Mesendoderm (in vitro differentiated cells): Measurements from ENCODE around the gene NKAIN4.

ENCODE experiments used
- DNase-seq: peaks from one replicate; pipeline ENCODE4 v3.0.0; 2013
- H2AK5ac ChIP-seq: 2 replicates; pipeline ENCODE4 v1.6.1; 2013; ENCODE audit warnings: low read length, inconsistent platforms
- H2BK120ac ChIP-seq: 2 replicates; pipeline ENCODE4 v1.6.1; 2013; ENCODE audit warnings: low read depth, mild to moderate bottlenecking, low read length, moderate library complexity, mixed read lengths
- H2BK15ac ChIP-seq: replicated peaks from 2 replicates; pipeline ENCODE4 v1.6.1; 2013; ENCODE audit warnings: low read depth, mild to moderate bottlenecking, moderate library complexity
- H2BK5ac ChIP-seq: 2 replicates; pipeline ENCODE4 v1.6.1; 2013; ENCODE audit warnings: low read length, inconsistent platforms
- H3K18ac ChIP-seq: 2 replicates; pipeline ENCODE4 v1.6.1; 2013; ENCODE audit warnings: mild to moderate bottlenecking, low read length, mixed read lengths
- H3K23ac ChIP-seq: one replicate; pipeline ENCODE4 v1.6.1; 2013; ENCODE audit warnings: low read length
- H3K27ac ChIP-seq: 2 replicates; pipeline ENCODE4 v1.5.1; 2013; ENCODE audit warnings: low read depth, mild to moderate bottlenecking, inconsistent platforms, low read length, moderate library complexity
- H3K27me3 ChIP-seq: 2 replicates; pipeline ENCODE4 v1.6.1; 2013; ENCODE audit warnings: low read length, control low read depth, mild to moderate bottlenecking, inconsistent platforms; ENCODE audit not compliant: insufficient read depth, poor library complexity
- H3K36me3 ChIP-seq: 2 replicates; pipeline ENCODE4 v1.6.1; 2013; ENCODE audit warnings: low read length, inconsistent platforms; ENCODE audit not compliant: control insufficient read depth, insufficient read depth
- H3K4ac ChIP-seq: one replicate; pipeline ENCODE4 v1.6.1; 2013; ENCODE audit warnings: low read depth, mild to moderate bottlenecking, low read length, moderate library complexity
- H3K4me1 ChIP-seq: 2 replicates; pipeline ENCODE4 v1.6.1; 2013; ENCODE audit warnings: low read depth, low read length, inconsistent platforms; ENCODE audit not compliant: control insufficient read depth
- H3K4me2 ChIP-seq: 2 replicates; pipeline ENCODE4 v1.6.1; 2013; ENCODE audit warnings: low read length
- H3K4me3 ChIP-seq: 2 replicates; pipeline ENCODE4 v1.5.1; 2013; ENCODE audit warnings: mild to moderate bottlenecking, low read length
- H3K56ac ChIP-seq: one replicate; pipeline ENCODE4 v1.6.1; 2013; ENCODE audit warnings: low read length
- H3K79me1 ChIP-seq: 2 replicates; pipeline ENCODE4 v1.6.1; 2013; ENCODE audit warnings: low read length, inconsistent platforms
- H3K79me2 ChIP-seq: 2 replicates; pipeline ENCODE4 v1.6.1; 2013; ENCODE audit warnings: mild to moderate bottlenecking, low read length; ENCODE audit not compliant: control insufficient read depth, insufficient read depth
- H3K9ac ChIP-seq: 2 replicates; pipeline ENCODE4 v1.6.1; 2013; ENCODE audit warnings: low read length, inconsistent platforms
- H4K5ac ChIP-seq: one replicate; pipeline ENCODE4 v1.6.1; 2013; ENCODE audit warnings: low read length
- H4K8ac ChIP-seq: one replicate; pipeline ENCODE4 v1.6.1; 2013; ENCODE audit warnings: low read depth, mild to moderate bottlenecking, control low read depth, low read length, moderate library complexity
- WGBS: extraction: QIAGEN DNeasy Blood & Tissue Kit; methylation state at CpG from one replicate; pipeline ENCODE4 v1.1.7; 2013; ENCODE audit warnings: low lambda C conversion rate, missing lambda C conversion rate; ENCODE audit not compliant: insufficient coverage; ENCODE audit errors: extremely low coverage; 5-methylcytosine and 5-hydroxymethylcytosine counted together

The NKAIN4 gene

DNA sequence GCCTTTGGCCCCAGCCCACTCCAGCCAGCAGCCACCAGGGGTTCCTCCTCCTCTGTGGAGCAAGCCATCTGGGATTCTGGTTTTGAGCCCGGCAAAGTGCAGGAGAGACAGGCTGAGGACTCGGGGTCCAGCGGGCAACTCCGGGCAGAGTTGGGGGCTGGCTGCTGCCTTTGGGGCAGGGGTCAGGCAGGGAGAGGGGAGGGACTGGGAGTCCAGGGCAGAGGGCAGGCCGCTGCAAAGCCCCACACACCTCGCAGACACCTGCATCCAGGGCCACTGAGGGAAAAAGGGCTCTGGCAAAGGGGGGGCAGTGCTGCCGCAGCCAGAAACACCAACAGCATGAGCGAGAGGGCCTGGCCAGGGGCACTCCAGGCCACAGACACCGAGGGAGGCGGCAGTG is 9.8 kb downstream of the NKAIN4 start:
- no peaks in the 10 kb centered on the region for H3K79me1 ChIP-seq
- H3K56ac ChIP-seq = no peak overlapping the region
- H4K5ac ChIP-seq = no peak overlapping the region
- no peak overlapping the region for H3K4me2 ChIP-seq
- no peaks in the 10 kb centered on the region for H3K36me3 ChIP-seq
- no peak overlapping the region for H3K23ac ChIP-seq
- no peak overlapping the region for H3K18ac ChIP-seq
- no peaks in the 10 kb centered on the region for H3K27me3 ChIP-seq
- no peak overlapping the region for H3K4me3 ChIP-seq
- H3K4me1 ChIP-seq = no peaks in the 10 kb centered on the region
- H3K27ac ChIP-seq = no peak overlapping the region
- no peak overlapping the region for H4K8ac ChIP-seq
- H2BK5ac ChIP-seq = no peak overlapping the region
- no peak for DNase-seq
- H3K79me2 ChIP-seq = no peaks in the 10 kb centered on the region
- no CpG with 5 or more reads among the region's 10 CpGs for WGBS
- H2AK5ac ChIP-seq = no peak overlapping the region
- H3K9ac ChIP-seq = no peak overlapping the region
- no peak overlapping the region for H3K4ac ChIP-seq
- no peak overlapping the region for H2BK15ac ChIP-seq
- H2BK120ac ChIP-seq = no peak overlapping the region

DNA sequence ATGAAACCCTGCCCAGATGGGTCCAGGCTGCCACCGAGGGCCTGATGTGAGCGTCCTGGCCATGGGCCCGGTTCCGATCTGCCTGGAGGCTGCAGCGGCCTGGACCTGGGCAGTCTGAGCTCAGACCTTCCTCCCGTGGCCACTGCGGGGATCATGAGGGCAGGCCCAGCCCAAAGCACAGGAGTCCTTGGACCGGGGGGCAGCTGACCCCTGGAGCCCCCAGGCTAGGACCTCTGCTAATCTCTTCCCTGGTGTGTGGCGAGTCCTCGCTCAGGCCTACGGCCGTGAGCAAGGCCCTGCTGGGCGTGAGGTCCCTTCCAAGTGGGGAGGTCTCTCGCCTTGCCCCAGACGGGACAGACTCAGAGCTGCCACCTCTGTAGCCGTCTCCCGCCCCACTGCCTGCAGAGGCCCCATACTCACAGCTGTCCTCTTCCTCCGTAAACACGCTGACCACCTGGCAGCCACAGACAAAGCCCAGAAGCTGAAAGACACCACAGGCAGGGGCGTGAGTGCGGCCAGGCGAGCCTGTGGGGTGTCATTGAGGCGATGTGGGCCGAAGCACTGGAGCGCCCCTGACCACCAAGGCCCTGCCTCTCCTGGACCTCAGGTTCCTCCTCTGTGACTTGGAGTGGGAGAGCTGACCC is 10.5 kb downstream of the NKAIN4 start:
- no peak overlapping the region for H2BK15ac ChIP-seq
- H3K56ac ChIP-seq = no peak overlapping the region
- H2BK120ac ChIP-seq = no peak overlapping the region
- no peaks in the 10 kb centered on the region for H3K79me2 ChIP-seq
- H3K23ac ChIP-seq = no peak overlapping the region
- no peaks in the 10 kb centered on the region for H3K36me3 ChIP-seq
- H3K27ac ChIP-seq = no peak overlapping the region
- H3K18ac ChIP-seq = no peak overlapping the region
- H3K4me1 ChIP-seq = no peaks in the 10 kb centered on the region
- no peak overlapping the region for H4K5ac ChIP-seq
- H2BK5ac ChIP-seq = no peak overlapping the region
- no peak overlapping the region for H3K9ac ChIP-seq
- no peaks in the 10 kb centered on the region for H3K27me3 ChIP-seq
- no peak overlapping the region for H3K4me3 ChIP-seq
- H4K8ac ChIP-seq = no peak overlapping the region
- no peak overlapping the region for H3K4me2 ChIP-seq
- no peak overlapping the region for H2AK5ac ChIP-seq
- H3K4ac ChIP-seq = no peak overlapping the region
- DNase-seq = no peak
- no peaks in the 10 kb centered on the region for H3K79me1 ChIP-seq
- no CpG with 5 or more reads among the region's 25 CpGs for WGBS

- no peaks in the 10 kb centered on the region for H3K4me1 ChIP-seq
- no peaks in the 10 kb centered on the region for H3K79me1 ChIP-seq
- H2BK120ac ChIP-seq = no peak overlapping the region
- no peak overlapping the region for H2BK5ac ChIP-seq
- H3K79me2 ChIP-seq = no peaks in the 10 kb centered on the region
- H3K4me2 ChIP-seq = no peak overlapping the region
- H3K27ac ChIP-seq = no peak overlapping the region
- no peak overlapping the region for H4K8ac ChIP-seq
- H4K5ac ChIP-seq = no peak overlapping the region
- no peak overlapping the region for H3K9ac ChIP-seq
- no peak for DNase-seq
- no CpG with 5 or more reads among the region's 21 CpGs for WGBS
- H3K23ac ChIP-seq = no peak overlapping the region
- H2AK5ac ChIP-seq = no peak overlapping the region
- H3K4ac ChIP-seq = no peak overlapping the region
- H3K4me3 ChIP-seq = no peak overlapping the region
- no peak overlapping the region for H2BK15ac ChIP-seq
- H3K56ac ChIP-seq = no peak overlapping the region
- H3K27me3 ChIP-seq = no peaks in the 10 kb centered on the region
- H3K18ac ChIP-seq = no peak overlapping the region
- H3K36me3 ChIP-seq = no peaks in the 10 kb centered on the region
Observed at GRCh38 chr20:63242736-63243135, 11.5 kb downstream of the NKAIN4 start.

DNA sequence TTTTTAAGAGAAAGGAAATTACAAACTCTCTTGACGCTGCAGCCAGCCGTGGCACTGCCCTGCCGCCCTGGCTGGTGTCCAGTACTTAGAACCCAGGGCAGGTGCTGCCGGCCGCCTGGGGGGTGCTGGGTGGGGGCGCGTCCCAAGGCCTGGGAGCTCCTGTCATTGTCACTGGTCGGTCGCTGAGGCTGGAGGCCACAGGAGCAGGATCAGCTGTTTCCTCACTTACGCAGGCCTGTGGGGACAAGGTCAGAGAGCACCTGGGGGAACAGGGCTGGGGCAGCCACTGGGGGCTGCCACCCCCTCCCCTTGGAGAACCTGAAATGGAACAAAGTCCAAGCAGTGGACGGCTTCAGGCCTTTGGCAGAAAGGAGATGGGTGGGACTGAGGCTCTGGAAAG is 13.0 kb downstream of the NKAIN4 start:
- DNase-seq = no peak
- no peak overlapping the region for H2BK5ac ChIP-seq
- no peak overlapping the region for H3K4me2 ChIP-seq
- no peak overlapping the region for H3K4me3 ChIP-seq
- H4K8ac ChIP-seq = no peak overlapping the region
- no peak overlapping the region for H2BK120ac ChIP-seq
- H3K36me3 ChIP-seq = no peaks in the 10 kb centered on the region
- no peak overlapping the region for H3K23ac ChIP-seq
- H3K56ac ChIP-seq = no peak overlapping the region
- no peak overlapping the region for H3K9ac ChIP-seq
- no peaks in the 10 kb centered on the region for H3K27me3 ChIP-seq
- H2BK15ac ChIP-seq = no peak overlapping the region
- H2AK5ac ChIP-seq = no peak overlapping the region
- no peaks in the 10 kb centered on the region for H3K4me1 ChIP-seq
- no peak overlapping the region for H3K4ac ChIP-seq
- no CpG with 5 or more reads among the region's 11 CpGs for WGBS
- no peak overlapping the region for H3K27ac ChIP-seq
- no peaks in the 10 kb centered on the region for H3K79me1 ChIP-seq
- H3K18ac ChIP-seq = no peak overlapping the region
- H3K79me2 ChIP-seq = no peaks in the 10 kb centered on the region
- no peak overlapping the region for H4K5ac ChIP-seq

GRCh38 chr20:63240004-63240403 is 14.3 kb downstream of the NKAIN4 start:
- no peak overlapping the region for H4K5ac ChIP-seq
- no peaks in the 10 kb centered on the region for H3K27me3 ChIP-seq
- no peak overlapping the region for H3K56ac ChIP-seq
- H3K9ac ChIP-seq = no peak overlapping the region
- H3K79me2 ChIP-seq = no peaks in the 10 kb centered on the region
- no CpG with 5 or more reads among the region's 11 CpGs for WGBS
- H3K4me3 ChIP-seq = no peak overlapping the region
- H3K4me1 ChIP-seq = no peaks in the 10 kb centered on the region
- DNase-seq = no peak
- no peak overlapping the region for H2AK5ac ChIP-seq
- H3K27ac ChIP-seq = no peak overlapping the region
- H3K79me1 ChIP-seq = no peaks in the 10 kb centered on the region
- H3K23ac ChIP-seq = no peak overlapping the region
- no peak overlapping the region for H3K4me2 ChIP-seq
- H2BK120ac ChIP-seq = no peak overlapping the region
- H2BK5ac ChIP-seq = no peak overlapping the region
- H4K8ac ChIP-seq = no peak overlapping the region
- H3K4ac ChIP-seq = no peak overlapping the region
- H3K18ac ChIP-seq = no peak overlapping the region
- no peak overlapping the region for H2BK15ac ChIP-seq
- H3K36me3 ChIP-seq = no peaks in the 10 kb centered on the region

DNA sequence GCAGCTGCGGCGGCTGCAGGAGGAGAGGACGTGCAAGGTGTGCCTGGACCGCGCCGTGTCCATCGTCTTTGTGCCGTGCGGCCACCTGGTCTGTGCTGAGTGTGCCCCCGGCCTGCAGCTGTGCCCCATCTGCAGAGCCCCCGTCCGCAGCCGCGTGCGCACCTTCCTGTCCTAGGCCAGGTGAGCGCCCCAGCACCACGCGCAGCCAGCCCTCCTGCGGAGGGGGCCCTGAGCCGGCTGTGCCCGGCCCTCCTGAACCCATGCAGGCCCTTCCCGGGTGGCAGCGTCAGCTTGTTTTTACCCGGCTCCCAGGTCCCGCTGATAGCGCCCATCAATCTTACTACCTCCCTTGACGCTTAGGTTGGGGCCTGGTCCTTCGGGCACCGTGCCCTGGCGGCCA is 14.8 kb downstream of the NKAIN4 start:
- Histone ChIP-seq H3K9ac (no peak overlapping the region), H2BK5ac (no peak overlapping the region), H3K4me3 (no peak overlapping the region), H4K5ac (no peak overlapping the region), H3K23ac (no peak overlapping the region), H3K79me1 (no peaks in the 10 kb centered on the region), H4K8ac (no peak overlapping the region), H3K4me2 (no peak overlapping the region), H3K4me1 (no peaks in the 10 kb centered on the region), H3K36me3 (no peaks in the 10 kb centered on the region), H2BK15ac (no peak overlapping the region), H3K56ac (no peak overlapping the region), H3K79me2 (no peaks in the 10 kb centered on the region), H3K4ac (no peak overlapping the region), H3K18ac (no peak overlapping the region), H2BK120ac (no peak overlapping the region), H3K27me3 (no peaks in the 10 kb centered on the region), H3K27ac (no peak overlapping the region), H2AK5ac (no peak overlapping the region)
- no peak for DNase-seq
- no CpG with 5 or more reads among the region's 30 CpGs for WGBS
